Astrocyte (in vitro differentiated cells and primary cell): ENCODE results near the gene BCAT1.

Experiments used
- EZH2 ChIP-seq: IDR thresholded peaks from 2 replicates; pipeline ENCODE4 v1.6.1; 2012; ENCODE audit warnings: mild to moderate bottlenecking, low read length, inconsistent platforms; ENCODE audit not compliant: insufficient read depth
- TF ChIP-seq, protein P1 (sequence below): IDR thresholded peaks from 2 replicates; pipeline ENCODE4 v1.5.1; 2011; ENCODE audit warnings: low read depth, mild to moderate bottlenecking, inconsistent platforms, low read length, moderate library complexity; ENCODE audit not compliant: insufficient read depth

DNA sequence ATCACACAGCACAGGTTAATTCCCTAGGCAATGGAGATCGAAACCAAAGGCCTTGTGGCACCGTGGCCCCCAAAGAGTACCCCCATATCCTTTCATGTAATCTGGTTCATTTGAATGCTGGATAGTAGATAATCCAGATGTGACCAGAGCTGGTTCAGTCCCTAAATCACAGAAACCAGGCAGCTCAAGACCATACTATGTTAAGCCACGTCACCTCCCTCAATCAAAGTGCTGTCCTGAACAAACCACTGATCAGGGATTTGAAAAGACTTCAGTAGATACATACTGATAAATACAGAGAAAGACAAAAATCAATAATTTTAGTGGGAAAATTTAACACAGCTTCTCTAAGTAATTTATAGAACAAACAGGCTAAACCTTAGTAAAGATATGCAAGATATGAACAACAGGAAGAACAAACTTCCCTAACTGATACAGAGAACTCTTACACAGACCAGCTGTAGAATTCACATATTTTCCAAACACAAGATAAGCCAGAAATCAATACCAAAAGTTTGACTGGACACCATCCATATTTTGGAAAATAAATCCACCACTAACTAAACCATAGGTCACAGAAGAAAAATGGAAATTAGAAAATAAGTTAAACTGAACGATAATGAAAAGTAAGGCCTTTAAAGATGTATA, 67.1 kb downstream of the BCAT1 start:
- TF ChIP-seq, protein P1, sequence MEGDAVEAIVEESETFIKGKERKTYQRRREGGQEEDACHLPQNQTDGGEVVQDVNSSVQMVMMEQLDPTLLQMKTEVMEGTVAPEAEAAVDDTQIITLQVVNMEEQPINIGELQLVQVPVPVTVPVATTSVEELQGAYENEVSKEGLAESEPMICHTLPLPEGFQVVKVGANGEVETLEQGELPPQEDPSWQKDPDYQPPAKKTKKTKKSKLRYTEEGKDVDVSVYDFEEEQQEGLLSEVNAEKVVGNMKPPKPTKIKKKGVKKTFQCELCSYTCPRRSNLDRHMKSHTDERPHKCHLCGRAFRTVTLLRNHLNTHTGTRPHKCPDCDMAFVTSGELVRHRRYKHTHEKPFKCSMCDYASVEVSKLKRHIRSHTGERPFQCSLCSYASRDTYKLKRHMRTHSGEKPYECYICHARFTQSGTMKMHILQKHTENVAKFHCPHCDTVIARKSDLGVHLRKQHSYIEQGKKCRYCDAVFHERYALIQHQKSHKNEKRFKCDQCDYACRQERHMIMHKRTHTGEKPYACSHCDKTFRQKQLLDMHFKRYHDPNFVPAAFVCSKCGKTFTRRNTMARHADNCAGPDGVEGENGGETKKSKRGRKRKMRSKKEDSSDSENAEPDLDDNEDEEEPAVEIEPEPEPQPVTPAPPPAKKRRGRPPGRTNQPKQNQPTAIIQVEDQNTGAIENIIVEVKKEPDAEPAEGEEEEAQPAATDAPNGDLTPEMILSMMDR: no peak
- no peak for TF ChIP-seq EZH2
